HG03439 (cell line): ENCODE measurements around the gene GUCD1.
A peak's percentile ranks its signal among the peaks of the same experiment; 100 is the strongest.
"Not testable (repeated sequence)": the region's sequence is repeated elsewhere in the genome, so short reads cannot be mapped to it uniquely, and the experiment has no call there.

Source experiments
- ATAC-seq: cut with Tn5 transposase; IDR thresholded peaks from one replicate; pipeline ENCODE4 v1.9.1; 2021; ENCODE audit warnings: mild to moderate bottlenecking, moderate library complexity; ENCODE audit not compliant: unreplicated experiment

Gene GUCD1

DNA sequence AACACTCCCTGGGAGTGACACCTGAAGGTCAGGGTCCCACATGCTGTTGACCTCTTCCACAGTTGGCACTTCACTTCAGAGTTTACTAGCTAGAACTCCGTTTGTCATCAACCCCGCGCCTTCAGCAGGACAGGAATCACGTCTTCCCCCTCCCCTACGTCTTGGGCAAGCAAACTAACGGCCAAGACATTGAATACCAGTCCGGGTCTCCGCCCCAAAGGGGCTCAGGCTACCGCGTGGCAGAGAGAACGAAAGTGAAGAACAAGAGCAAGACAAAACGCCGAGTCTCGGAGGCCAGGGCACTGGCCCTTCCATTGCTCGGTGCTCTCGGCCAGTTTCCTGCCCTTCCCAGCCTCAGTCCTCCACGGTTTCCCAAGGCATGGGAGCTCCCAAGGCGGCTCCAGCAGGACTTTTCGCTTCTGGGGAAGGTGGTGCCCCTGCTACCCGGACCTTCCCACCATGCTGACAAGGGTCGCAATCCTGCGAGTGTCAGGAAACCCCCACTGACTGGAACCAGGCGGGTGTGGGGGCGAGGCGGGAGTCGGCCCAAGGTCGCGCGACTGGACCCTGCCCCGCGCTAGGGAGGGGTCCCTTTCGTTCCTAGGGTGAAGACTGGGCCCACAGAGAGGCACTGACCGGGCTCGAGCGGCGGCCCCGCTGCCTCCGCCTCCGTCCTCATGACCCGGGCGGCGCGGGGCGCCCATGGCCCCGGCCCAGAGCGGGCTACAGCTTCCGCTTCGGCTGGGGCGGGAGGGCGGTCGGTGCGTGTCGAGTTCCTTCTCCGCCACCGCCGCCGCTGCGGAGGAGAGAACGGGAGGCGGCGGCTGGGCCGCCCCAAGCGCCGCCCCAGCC lies at the start of gene GUCD1:
Gene GUCD1, minus strand, starts transcription at position 826 of the 852 bp plus-strand sequence. Its CDS starts 147 bp downstream, at position 679.
- peak; percentile 1 for ATAC-seq

DNA sequence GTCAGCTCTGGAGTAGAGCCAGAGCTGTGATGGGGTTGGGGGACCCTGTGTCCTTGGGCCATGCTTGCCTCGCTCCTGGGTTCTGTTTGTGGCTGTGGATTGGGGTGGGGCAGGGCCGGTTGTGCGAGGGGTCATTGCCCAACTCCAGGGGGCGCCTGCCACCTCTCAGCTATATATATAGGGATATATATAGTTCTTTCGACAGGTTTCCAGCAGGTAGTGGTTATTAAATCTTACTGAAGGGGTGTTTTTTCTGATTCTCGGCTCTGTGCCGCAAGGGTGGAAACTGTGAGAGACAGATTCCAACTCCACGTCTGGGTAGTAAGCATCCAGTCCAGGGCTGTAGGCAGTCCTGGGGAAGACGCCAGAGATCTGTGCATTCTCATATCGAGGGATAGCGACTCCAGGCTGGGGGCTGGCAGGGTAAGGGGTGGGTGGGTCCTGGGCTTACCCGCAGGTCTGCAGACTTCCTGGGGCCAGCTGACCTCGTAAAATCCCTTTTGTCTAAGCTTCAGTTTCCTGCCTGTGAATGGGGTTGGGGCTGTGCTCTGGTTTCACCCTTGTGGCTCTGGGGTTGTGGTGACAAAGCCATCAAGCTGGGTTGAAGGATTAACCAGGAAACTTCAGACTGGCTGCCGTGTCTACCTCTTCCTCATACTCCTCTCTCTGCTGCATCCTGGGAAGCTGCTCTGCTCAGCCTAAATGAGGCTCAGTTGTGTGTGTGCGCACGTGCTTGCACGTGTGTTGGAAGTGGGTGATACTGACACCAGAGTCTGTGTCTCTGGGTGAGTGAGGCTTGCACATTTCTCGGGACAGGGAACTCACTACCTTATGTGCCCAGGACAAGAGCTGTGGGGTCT lies 49.1 kb upstream of the GUCD1 start:
- not testable (repeated sequence) for ATAC-seq

DNA sequence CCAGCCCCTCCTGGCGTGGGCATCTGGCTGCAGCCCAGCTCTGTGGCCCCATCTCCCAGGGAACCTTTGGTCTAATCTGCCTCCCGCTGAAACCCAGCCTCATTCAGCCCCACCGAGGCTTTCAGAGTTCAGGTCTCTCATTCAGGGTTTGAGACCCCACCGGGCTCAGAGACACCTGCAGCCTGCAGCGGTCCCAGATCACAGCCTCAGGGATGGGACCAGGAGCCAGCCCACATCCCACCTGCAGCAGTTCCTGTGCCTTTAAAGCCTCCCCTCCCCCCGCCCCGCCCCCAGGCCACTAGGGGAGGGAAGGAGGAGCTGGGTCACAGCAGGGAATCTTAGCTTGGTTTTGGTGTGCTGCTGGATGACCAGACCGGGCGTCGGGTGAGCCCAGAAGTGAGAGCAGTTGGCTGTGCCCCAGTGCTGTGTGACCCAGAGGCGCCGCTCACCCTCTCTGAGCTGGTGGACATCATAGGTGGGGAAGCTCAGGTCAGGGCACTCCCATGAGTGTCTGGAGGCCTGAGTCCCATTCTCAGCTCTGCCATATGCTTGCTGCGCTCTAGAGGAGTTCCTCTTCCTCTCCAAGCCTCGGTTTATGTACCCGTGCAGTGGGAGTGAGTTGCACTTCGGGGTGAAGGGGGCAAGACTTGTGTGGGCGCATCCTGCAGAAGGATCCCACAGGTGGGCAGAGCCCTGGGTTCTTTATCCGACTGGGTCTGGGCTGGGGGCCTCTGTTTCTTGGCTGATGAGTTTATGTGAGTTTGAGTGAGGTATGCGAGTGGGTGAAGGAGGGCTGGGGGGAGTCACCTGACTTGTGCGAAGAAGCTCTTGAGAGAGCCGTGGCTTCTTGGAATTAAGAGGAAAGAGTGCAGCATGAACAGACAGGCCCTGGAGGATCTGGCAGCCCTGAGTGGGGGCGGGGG lies 48.2 kb upstream of the GUCD1 start, which contains the start of gene GGT1:
Gene GGT1, plus strand, starts transcription at position 347 of the 923 bp plus-strand sequence. CDS start 7,889 bp downstream, outside the sequence.
- not testable (repeated sequence) for ATAC-seq

DNA sequence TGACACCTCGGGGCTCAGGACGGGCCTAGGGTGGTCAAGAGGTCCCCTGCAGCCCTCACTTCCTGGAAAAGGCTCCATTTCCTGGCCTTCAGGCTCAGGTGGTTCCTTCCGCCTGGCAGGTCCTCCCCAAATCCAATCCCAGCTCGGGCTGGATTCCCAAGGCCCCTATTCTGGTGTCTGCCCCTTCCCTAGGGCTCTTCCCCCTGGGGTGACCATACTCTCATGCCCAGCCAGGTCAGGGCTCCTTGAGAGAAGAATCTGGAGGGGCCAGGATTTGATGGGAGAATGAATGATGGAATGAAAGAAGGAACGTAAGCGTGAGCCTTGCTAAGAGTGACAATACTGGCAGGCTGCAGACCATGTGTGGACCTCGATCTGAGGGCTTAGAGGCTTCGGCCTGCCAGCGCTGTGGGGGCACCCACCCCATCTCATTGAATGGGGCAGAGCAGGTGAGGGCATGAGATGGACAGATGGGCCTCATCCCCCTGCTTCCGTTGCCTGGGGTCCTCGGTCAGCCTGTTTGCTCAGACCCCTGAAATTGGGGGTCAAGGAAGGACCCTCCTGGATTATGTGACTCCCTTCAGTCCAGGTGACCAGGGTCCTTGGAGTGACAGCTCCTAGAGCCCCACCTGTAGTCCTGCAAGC lies 47.3 kb upstream of the GUCD1 start:
- not testable (repeated sequence) for ATAC-seq

DNA sequence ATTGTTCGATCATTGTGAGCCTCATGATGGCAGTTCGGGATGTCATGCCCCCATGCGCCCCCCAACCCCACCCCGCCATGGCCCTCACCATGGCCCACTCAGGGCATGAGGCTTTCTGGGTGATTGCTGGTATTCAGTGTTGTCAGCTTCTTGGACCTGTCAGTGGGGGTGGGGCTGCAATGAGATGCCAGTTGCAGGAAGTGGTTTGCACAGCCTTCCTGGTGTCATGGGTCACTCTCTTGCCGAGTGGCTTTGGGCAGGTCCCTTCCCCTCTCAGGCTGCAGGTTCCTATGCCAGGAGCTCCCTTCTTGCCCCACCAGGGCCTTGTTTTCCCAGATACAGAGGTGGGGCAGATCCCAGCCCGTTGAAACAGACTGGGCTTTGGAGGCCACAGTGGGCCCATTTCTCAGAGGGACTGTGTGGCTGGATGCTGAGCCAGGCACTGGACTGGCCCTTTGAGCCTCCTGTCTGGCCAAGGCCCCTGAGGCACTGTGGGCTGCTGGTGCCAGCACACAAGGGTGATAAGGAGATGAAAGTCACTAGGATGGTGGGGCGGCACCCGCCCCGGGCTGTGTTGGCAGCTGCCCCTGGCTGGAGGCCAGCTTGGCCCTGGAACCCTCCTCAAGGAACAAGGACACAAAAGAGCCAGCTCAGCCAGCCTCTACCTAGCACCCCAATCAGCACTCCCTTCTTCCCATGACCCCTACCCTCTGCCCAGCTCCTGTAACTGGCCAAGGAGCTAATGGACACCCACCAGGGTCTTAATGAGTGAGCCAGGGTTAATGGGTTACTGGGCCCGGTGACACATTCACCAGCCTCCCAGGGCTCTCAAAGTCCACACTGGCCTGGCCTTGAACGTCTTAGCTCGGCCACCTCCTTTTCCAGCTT lies 46.5 kb upstream of the GUCD1 start:
- ATAC-seq: no peak

DNA sequence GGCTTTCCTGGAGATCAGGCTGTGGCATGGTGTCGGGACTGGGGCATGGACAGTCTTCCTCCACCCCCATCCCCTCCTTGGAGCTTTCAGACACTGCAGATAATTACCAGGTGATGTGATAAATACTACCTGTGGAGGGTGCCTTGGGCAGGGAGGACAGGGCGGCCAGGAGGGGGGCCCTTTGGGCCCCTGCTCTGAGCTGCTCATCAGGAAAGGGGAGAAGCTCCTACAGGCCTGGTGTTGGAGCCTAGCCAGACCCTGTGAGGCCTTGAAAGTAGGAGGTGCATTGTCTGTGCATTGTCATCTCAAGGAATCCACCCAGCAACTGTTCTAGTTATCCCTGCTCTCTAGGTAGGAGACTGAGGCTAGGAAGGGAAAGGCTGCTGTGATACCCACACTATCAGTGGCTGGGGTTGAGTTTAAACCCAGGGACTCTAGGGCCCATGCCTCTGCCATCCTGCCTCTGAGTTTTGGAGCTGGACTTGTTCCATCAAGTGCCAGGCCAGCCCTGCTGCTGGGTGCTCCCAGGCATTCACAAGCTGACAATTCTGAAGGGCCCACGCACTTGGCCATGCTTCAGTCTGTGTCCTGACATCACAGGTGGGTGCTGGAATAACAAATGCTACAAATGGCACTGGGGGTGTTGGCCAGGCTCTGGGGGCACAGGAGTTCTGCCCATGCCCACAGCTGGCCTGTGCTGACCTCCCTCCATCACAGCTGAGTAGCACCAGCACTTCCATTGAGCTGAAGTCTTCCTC lies 45.2 kb upstream of the GUCD1 start:
- not testable (repeated sequence) for ATAC-seq

DNA sequence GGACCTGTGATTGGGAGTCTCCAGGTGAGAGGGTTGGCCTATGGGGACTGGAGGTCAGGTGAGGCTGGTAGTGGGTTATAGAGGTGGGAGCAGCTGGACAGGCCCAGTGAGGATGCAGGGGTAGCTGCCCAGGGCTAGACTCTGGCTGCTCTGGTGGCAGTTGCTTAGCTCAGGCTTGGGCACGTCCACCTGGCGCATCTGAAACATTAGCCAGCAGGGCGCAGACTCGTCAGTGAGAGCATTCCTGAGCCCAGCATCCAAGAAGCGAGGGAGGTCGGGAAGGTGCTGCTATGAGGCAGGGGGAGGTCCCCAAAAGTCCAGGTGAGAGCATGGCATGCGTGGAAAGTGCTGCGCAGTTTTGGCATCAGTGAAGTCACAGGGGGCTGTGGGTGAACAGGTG lies 44.6 kb upstream of the GUCD1 start:
- ATAC-seq: no peak

DNA sequence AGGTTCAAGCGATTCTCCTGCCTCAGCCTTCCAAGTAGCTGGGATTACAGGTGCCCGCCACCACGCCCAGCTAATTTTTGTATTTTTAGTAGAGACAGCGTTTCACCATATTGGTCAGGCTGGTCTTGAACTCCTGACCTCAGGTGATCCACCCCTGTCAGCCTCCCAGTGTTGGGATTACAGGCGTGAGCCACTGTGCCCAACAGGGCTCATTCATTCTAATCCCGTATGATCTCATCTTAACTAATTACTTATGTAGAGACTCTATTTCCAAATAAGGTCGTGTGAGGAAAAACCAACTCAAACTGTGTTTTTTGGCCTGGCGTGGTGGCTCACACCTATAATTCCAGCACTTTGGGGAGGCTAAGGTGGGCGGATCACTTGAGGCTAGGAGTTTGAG lies 42.1 kb upstream of the GUCD1 start:
- ATAC-seq: not testable (repeated sequence)

DNA sequence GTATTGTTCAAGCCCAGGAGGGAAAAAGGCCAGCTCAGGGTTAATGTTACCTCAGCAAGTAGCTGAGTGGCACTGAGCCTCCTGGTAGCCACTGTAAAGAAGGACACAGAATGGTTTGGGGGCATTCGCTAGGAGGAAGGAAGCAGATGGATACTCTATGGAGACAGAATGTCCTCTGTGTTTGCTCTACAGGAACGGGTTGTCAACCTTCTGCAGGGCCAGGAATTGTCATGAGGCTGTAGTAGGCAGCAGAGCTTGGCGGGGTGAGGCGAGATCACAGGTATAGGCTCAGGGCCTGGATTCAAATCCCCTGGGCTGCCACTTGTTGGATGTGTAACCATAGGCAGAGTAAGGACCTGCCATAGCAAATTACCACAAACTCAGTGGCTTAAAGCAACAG lies 40.9 kb upstream of the GUCD1 start:
- ATAC-seq: no peak

DNA sequence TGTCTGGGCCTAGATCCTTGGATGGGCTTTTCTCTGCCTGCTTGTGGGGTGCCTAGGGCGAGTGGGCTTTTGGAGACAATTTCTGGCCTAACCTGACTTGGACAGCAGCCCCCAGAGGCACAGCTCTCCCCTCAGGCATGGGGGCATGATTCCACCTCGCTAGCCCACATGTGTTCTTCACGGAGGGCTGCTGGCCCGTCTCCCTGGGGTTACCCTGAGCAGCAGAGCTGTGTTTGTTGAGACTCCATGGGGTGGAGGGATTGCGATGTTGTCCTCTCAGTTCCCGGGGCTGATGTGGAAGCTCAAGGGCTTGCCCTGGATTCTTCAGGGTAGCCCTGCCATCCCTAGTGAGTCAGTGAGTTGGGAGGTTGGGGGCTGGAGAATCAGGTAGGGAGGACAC lies 40.3 kb upstream of the GUCD1 start:
- no peak for ATAC-seq

DNA sequence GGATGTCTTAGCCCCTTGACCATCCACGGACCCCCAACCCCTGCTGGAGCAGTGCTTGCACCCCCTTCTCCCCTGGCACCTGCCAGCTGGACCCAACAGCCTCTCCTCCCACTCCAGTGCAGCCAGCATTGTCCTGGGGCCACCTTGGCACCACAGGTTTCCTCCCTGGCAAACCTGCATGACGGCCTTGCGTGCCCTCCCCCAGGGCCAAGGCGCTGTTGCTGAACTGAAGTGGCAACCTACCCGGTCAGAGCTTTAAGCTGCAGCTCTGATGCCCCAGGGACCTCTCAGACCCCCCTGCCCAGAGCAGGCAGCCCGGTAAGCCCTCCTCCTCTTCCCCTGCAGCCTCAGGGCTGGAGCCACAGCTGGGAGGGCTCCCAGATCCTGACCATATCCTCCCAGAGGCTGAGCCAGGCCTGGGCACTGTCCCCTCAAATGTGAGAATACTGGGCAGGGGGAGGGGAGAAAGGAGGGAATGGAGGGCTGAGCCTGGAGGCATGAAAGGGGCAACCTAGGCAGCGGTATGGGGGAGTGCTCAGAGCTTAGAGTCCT lies 39.7 kb upstream of the GUCD1 start:
- ATAC-seq: no peak

DNA sequence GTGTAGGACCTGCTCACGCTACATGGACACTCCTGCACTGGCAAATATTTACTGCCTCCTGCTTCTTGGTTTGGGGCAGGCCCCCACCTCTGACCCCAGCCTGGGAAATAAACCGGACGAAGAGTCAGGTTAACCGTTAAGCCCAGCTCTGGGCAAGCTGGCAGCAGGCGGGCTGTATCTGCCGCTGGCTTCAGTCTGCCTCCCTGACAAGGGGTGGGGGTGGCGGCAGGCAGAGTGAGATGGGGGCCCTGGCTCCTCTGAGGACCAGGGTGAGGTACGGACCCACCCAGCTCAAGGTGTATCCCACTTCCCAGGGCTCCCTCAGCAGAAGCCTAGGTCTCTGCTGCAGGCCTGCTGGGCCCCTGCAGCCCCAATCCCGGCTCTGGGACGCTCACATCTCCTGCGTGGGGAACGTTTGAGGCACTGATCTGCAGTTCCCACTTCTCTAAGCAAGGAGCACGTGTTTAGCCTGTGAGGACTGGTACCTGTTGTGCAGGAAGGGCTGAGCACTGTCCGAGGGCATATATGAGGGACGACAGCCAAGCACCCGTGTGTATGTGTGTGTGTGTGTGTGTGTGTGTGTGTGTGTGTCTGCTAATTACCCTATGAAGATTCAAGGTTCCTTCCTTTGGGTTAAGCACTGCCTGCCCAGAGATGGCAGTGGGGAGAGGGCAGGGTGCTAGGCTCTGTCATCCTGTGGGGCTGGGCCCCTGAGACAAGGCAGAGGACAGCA lies 39.1 kb upstream of the GUCD1 start:
- no peak for ATAC-seq

DNA sequence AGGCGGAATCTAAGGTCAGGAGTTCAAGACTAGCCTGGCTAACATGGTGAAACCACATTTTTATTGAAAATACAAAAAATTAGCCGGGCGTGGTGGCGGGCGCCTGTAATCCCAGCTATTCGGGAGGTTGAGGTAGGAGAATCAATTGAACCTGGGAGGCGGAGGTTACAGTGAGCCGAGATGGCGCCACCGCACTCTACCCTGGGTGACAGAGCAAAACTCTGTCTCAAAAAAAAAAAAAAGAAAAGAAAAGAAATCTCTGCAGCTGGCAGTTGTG lies 38.6 kb upstream of the GUCD1 start:
- ATAC-seq: not testable (repeated sequence)

DNA sequence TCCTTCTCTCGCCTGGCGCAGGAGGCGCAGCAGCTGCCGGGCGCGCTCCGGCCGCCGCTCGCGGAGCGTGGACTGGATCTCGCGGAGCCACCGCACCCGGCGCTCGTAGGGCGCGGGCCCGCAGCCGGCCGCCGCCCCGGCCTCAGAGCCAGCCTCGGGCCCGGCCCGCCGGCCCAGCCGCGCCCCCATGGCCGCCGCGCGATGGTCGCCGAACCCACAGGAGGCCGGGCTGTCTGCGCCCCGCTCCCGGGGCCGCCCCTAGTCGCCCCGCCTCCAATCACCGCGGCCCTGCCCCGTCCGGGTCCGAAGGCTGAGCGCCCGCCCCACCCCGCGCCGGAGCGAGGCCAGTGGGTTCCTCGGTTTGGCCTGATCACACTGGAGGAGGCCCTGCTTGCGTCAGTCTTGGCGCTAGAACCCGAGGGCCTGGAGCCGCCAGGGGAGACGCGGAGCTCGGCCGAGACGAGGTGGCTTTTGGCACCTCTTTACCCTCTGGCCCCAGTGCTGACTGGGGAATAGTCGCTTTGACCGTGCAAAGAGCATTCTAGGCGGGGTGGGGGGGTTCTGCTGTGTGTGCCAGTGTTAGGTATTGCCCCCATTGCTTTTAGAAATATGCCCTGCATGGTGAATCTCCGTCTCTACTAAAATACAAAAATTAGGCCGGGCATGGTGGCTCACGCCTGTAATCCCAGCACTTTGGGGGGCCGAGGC lies 38.1 kb upstream of the GUCD1 start, which contains the start of gene LRRC75B:
Gene LRRC75B, minus strand, starts transcription at position 223 of the 708 bp plus-strand sequence. Its CDS starts 34 bp downstream, at position 189.
- peak; percentile 82 for ATAC-seq

DNA sequence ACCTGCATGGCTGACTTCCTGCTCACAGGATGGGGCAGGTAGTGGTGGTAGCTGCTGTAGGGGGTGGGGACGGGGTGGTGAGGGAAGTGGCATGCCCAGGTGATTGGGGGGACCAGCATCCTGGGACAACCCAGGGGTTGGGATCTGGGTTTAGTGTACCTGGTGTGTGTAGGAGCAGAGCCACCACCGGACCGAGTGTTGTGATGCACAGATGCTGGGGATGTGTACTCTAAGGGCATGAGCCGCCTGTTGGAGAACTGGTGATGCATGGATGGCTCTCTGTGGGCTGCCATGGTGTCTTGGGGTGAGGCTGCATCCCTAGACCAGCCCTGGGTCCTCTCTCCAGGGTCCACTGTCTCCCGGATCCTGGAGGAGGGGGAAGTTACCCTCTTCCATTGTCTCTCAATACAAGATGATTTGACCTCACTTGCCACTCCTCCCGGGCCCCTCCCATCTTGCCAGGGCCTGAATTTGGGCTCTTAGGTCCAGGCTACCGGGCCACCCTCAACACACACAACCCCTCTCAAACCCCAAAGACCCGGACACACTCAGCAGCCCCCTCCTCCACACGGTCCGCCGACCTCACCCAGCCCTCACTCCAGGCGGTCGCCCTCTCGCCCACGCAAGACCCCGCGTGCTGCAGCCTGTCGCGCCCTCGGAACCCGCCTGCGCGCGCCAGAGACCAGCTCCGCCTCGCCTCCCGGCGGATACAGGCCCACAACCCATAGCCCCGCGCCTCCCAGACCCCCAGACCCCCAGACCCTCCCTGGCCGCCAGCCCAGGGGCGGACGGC lies 37.3 kb upstream of the GUCD1 start:
- ATAC-seq: no peak

DNA sequence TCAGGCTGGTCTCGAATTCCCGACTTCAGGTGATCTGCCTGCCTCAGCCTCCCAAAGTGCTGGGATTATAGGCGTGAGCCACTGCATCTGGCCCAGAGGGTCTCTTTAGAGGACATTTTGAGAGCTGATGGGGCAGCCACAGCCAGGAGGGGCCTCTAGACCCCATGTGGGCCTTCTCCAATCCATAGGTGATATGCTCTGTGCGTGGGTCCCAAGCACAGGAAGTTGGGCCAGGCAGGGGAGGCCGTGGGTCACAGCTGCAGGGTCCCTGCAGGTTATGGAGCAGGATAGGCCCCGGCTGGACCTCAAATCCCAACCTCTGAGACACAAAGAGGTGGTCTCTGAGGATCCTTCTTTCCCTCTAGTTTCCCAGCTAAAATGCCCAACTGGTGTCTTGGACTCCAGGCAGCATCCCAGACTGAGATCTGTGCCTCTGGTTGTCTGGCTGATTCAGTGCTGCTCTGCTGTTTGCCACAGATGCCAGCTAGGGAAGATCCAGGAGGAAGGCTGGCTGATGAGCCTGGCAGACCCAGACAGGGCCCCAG lies 36.4 kb upstream of the GUCD1 start:
- ATAC-seq: no peak
